ENCODE measurements around the gene MXRA8. TPM values are rescaled to one million over a fixed set of nuclear protein-coding genes. Genes with fewer than 3 reads are reported as not detected.
"Not testable (repeated sequence)": the region's sequence is repeated elsewhere in the genome, so short reads cannot be mapped to it uniquely, and the experiment has no call there.

The MXRA8 gene
- total RNA-seq, 1 experiment from 2014 or later: 5.0 TPM

- Histone ChIP-seq H3K36me3 (ENCODE audit: control insufficient read depth, insufficient read depth, low read length) (peaks cover 2% of the 10 kb centered on the region), H3K27me3 (replicated peaks; ENCODE audit: control insufficient read depth, insufficient read depth, low read length) (no peaks in the 10 kb centered on the region), H3K4me1 (no peaks in the 10 kb centered on the region), H3K4me3 (ENCODE audit: low read depth, low read length) (no peak overlapping the region), H3K9me3 (no peaks in the 10 kb centered on the region)
- no peak overlapping the region for H3K27ac Mint-ChIP-seq (ENCODE audit: unreplicated experiment)
- ChIA-PET CTCF (no interaction called here), POLR2A (no interaction called here)
- no TSS peak for BruUV-seq (replicated peaks)
- no peaks in the 10 kb centered on the region for H3K27me3 Mint-ChIP-seq (ENCODE audit: insufficient read depth, unreplicated experiment)
- DNase-seq: no peak
- no peaks in the 10 kb centered on the region for H3K4me1 Mint-ChIP-seq (ENCODE audit: low read depth, unreplicated experiment)
- intact Hi-C loops (cut with micrococcal nuclease; ENCODE audit: unreplicated experiment): no loop called here
- H3K9me3 Mint-ChIP-seq (ENCODE audit: unreplicated experiment): no peaks in the 10 kb centered on the region
- peaks cover 86% of the 10 kb centered on the region for H3K36me3 Mint-ChIP-seq (ENCODE audit: insufficient read depth, unreplicated experiment)
- no peak overlapping the region for H3K4me3 Mint-ChIP-seq (ENCODE audit: unreplicated experiment)
- TF ChIP-seq, protein P1, sequence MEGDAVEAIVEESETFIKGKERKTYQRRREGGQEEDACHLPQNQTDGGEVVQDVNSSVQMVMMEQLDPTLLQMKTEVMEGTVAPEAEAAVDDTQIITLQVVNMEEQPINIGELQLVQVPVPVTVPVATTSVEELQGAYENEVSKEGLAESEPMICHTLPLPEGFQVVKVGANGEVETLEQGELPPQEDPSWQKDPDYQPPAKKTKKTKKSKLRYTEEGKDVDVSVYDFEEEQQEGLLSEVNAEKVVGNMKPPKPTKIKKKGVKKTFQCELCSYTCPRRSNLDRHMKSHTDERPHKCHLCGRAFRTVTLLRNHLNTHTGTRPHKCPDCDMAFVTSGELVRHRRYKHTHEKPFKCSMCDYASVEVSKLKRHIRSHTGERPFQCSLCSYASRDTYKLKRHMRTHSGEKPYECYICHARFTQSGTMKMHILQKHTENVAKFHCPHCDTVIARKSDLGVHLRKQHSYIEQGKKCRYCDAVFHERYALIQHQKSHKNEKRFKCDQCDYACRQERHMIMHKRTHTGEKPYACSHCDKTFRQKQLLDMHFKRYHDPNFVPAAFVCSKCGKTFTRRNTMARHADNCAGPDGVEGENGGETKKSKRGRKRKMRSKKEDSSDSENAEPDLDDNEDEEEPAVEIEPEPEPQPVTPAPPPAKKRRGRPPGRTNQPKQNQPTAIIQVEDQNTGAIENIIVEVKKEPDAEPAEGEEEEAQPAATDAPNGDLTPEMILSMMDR (IDR thresholded peaks at IDR 0.05; ENCODE audit: insufficient read depth in 1 of 2, low read depth in 1 of 2, low read length in 1 of 2, severe bottlenecking in 1 of 2, unreplicated experiment in 1 of 2): no peak
Measured at GRCh38 chr1:1388078-1388472, 29.7 kb upstream of the MXRA8 start.

- ChIA-PET CTCF (no interaction called here), POLR2A (no interaction called here)
- DNase-seq: no peak
- H3K4me3 Mint-ChIP-seq (ENCODE audit: unreplicated experiment): no peak overlapping the region
- H3K36me3 Mint-ChIP-seq (ENCODE audit: insufficient read depth, unreplicated experiment): peaks cover 79% of the 10 kb centered on the region
- Histone ChIP-seq H3K36me3 (ENCODE audit: control insufficient read depth, insufficient read depth, low read length) (peaks cover 2% of the 10 kb centered on the region), H3K9me3 (no peaks in the 10 kb centered on the region), H3K4me1 (no peaks in the 10 kb centered on the region), H3K27me3 (replicated peaks; ENCODE audit: control insufficient read depth, insufficient read depth, low read length) (no peaks in the 10 kb centered on the region), H3K4me3 (ENCODE audit: low read depth, low read length) (no peak overlapping the region)
- no TSS peak for BruUV-seq (replicated peaks)
- H3K27ac Mint-ChIP-seq (ENCODE audit: unreplicated experiment): no peak overlapping the region
- intact Hi-C loops (cut with micrococcal nuclease; ENCODE audit: unreplicated experiment): no loop called here
- TF ChIP-seq, protein P1 (IDR thresholded peaks at IDR 0.05; ENCODE audit: insufficient read depth in 1 of 2, low read depth in 1 of 2, low read length in 1 of 2, severe bottlenecking in 1 of 2, unreplicated experiment in 1 of 2): no peak
- H3K27me3 Mint-ChIP-seq (ENCODE audit: insufficient read depth, unreplicated experiment): no peaks in the 10 kb centered on the region
- peaks cover 5% of the 10 kb centered on the region for H3K9me3 Mint-ChIP-seq (ENCODE audit: unreplicated experiment)
- no peaks in the 10 kb centered on the region for H3K4me1 Mint-ChIP-seq (ENCODE audit: low read depth, unreplicated experiment)
Measured at GRCh38 chr1:1387098-1388077, 29.0 kb upstream of the MXRA8 start.

- Histone ChIP-seq H3K27me3 (replicated peaks; ENCODE audit: control insufficient read depth, insufficient read depth, low read length) (no peaks in the 10 kb centered on the region), H3K36me3 (ENCODE audit: control insufficient read depth, insufficient read depth, low read length) (peaks cover 2% of the 10 kb centered on the region)
- no peaks in the 10 kb centered on the region for H3K4me1 Mint-ChIP-seq (ENCODE audit: low read depth, unreplicated experiment)
Measured at GRCh38 chr1:1385931-1386330, 27.6 kb upstream of the MXRA8 start.

GRCh38 chr1:1385339-1385738, 27.0 kb upstream of the MXRA8 start:
- H3K27me3 Mint-ChIP-seq (ENCODE audit: insufficient read depth, unreplicated experiment); H3K27ac Mint-ChIP-seq (ENCODE audit: unreplicated experiment); H3K9me3 Mint-ChIP-seq (ENCODE audit: unreplicated experiment); intact Hi-C loops (cut with micrococcal nuclease; ENCODE audit: unreplicated experiment); H3K27me3 ChIP-seq (replicated peaks; ENCODE audit: control insufficient read depth, insufficient read depth, low read length); H3K9me3 ChIP-seq; POLR2A ChIA-PET; H3K4me1 ChIP-seq; H3K4me3 Mint-ChIP-seq (ENCODE audit: unreplicated experiment); BruUV-seq (replicated peaks); H3K36me3 ChIP-seq (ENCODE audit: control insufficient read depth, insufficient read depth, low read length); DNase-seq; CTCF ChIA-PET; H3K4me3 ChIP-seq (ENCODE audit: low read depth, low read length); H3K4me1 Mint-ChIP-seq (ENCODE audit: low read depth, unreplicated experiment): not testable (repeated sequence)
- H3K36me3 Mint-ChIP-seq (ENCODE audit: insufficient read depth, unreplicated experiment): peaks cover 60% of the 10 kb centered on the region

More at GRCh38 chr1:1385931-1386330, 27.6 kb upstream of the MXRA8 start:
- H3K4me3 ChIP-seq (ENCODE audit: low read depth, low read length): no peak overlapping the region
- H3K27me3 Mint-ChIP-seq (ENCODE audit: insufficient read depth, unreplicated experiment): no peaks in the 10 kb centered on the region
- no peak for DNase-seq
- POLR2A ChIA-PET: no interaction called here
- TF ChIP-seq, protein P1 (IDR thresholded peaks at IDR 0.05; ENCODE audit: insufficient read depth in 1 of 2, low read depth in 1 of 2, low read length in 1 of 2, severe bottlenecking in 1 of 2, unreplicated experiment in 1 of 2): no peak
- peaks cover 66% of the 10 kb centered on the region for H3K36me3 Mint-ChIP-seq (ENCODE audit: insufficient read depth, unreplicated experiment)
- BruUV-seq (replicated peaks): no TSS peak
- H3K4me1 ChIP-seq: no peaks in the 10 kb centered on the region
- peaks cover 8% of the 10 kb centered on the region for H3K9me3 Mint-ChIP-seq (ENCODE audit: unreplicated experiment)
- no peak overlapping the region for H3K27ac Mint-ChIP-seq (ENCODE audit: unreplicated experiment)
- CTCF ChIA-PET: no interaction called here
- intact Hi-C loops (cut with micrococcal nuclease; ENCODE audit: unreplicated experiment): no loop called here
- H3K4me3 Mint-ChIP-seq (ENCODE audit: unreplicated experiment): no peak overlapping the region
- no peaks in the 10 kb centered on the region for H3K9me3 ChIP-seq
